Mammary epithelial cell (primary cell): ENCODE data around the gene SLC12A3.

ENCODE experiments used
- EZH2 ChIP-seq: IDR thresholded peaks from 2 replicates; pipeline ENCODE4 v1.6.1; 2012; ENCODE audit warnings: low read length, inconsistent platforms, borderline replicate concordance
- TF ChIP-seq, protein P1 (sequence below), 2 donors: IDR thresholded peaks in 1 of 2; conservative IDR thresholded peaks in 1 of 2; 2 replicates each; pipeline ENCODE4 v1.5.1; 2011 to 2012; ENCODE audit warnings: inconsistent platforms in 2 of 2, low read length in 2 of 2, mild to moderate bottlenecking in 2 of 2, control low read depth in 1 of 2, low read depth in 1 of 2; ENCODE audit not compliant: insufficient read depth in 1 of 2; ENCODE audit errors: extremely low read depth in 1 of 2

- TF ChIP-seq, protein P1, sequence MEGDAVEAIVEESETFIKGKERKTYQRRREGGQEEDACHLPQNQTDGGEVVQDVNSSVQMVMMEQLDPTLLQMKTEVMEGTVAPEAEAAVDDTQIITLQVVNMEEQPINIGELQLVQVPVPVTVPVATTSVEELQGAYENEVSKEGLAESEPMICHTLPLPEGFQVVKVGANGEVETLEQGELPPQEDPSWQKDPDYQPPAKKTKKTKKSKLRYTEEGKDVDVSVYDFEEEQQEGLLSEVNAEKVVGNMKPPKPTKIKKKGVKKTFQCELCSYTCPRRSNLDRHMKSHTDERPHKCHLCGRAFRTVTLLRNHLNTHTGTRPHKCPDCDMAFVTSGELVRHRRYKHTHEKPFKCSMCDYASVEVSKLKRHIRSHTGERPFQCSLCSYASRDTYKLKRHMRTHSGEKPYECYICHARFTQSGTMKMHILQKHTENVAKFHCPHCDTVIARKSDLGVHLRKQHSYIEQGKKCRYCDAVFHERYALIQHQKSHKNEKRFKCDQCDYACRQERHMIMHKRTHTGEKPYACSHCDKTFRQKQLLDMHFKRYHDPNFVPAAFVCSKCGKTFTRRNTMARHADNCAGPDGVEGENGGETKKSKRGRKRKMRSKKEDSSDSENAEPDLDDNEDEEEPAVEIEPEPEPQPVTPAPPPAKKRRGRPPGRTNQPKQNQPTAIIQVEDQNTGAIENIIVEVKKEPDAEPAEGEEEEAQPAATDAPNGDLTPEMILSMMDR (conservative IDR thresholded peaks at IDR 0.05 in 1 of 2, IDR thresholded peaks at IDR 0.05 in 1 of 2; ENCODE audit: extremely low read depth in 1 of 2, insufficient read depth in 1 of 2, low read depth in 1 of 2, low read length in 2 of 2): no peak
- no peak for TF ChIP-seq EZH2
These were observed 74.8 kb downstream of the SLC12A3 start for GRCh38 chr16:56939801-56940200.
